WI38 (cell line): ENCODE measurements around the gene F8A2.
"Not testable (repeated sequence)": the region's sequence is repeated elsewhere in the genome, so short reads cannot be mapped to it uniquely, and the experiment has no call there.

Experiments
- H3K4me3 ChIP-seq: 2 replicates; pipeline ENCODE4 v1.5.1; 2011; ENCODE audit warnings: low read depth, mild to moderate bottlenecking, control low read depth, low read length
- TF ChIP-seq, protein P1 (sequence below): IDR thresholded peaks from 2 replicates; pipeline ENCODE4 v1.5.1; 2012; ENCODE audit warnings: low read depth, mild to moderate bottlenecking, control low read depth, low read length

Gene F8A2

DNA sequence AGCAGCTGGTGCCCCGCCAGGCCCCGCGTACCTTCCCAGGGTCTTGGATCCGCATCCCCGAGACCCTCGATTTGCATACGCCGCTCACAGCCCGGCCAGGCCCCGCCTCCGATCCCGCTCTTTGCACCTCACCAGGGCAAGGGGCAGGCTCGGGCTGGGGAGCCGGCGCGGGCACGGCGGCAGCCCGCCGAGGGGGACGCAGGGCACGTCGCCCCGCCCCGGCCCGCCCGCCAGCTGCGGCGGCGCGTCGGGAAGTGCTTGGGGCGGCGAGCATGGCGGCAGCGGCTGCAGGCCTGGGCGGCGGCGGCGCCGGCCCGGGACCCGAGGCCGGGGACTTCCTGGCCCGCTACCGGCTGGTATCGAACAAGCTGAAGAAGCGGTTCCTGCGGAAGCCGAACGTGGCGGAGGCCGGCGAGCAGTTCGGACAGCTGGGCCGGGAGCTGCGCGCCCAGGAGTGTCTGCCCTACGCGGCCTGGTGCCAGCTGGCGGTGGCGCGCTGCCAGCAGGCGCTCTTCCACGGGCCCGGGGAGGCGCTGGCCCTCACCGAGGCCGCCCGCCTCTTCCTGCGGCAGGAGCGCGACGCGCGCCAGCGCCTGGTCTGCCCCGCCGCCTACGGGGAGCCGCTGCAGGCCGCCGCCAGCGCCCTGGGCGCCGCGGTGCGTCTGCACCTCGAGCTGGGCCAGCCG is at the start of gene F8A2:
Gene F8A2, plus strand, starts transcription at position 253 of the 686 bp plus-strand sequence. Its CDS starts 20 bp downstream, at position 273.
- not testable (repeated sequence) for H3K4me3 ChIP-seq

DNA sequence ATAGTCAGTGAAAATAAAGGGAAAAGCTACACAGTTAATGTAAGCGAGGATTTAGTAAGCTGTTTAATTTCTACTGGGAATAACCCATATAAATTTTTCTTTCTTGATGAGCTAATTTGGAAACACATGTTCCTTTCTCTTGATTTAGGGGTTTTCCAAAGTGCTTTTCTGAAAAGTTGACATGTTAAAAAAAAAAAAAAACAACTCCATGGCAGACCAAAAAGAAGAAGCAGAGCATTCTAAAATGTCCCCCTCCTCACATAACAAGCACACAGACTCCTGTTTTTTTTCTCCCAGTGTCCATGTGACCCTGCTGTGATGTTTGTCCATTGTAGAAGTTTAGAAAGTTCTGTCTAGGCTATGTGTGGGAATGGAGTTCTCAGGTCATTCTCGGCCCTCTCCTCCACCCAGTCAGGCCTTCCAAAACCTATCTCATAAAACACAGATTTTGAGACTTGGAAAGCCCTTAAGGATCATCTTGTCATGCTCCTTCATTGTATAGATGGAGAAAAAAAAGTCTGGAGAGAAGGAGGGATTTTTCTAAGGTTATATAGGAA is 48.3 kb upstream of the F8A2 start:
- no peak overlapping the region for H3K4me3 ChIP-seq
- TF ChIP-seq, protein P1, sequence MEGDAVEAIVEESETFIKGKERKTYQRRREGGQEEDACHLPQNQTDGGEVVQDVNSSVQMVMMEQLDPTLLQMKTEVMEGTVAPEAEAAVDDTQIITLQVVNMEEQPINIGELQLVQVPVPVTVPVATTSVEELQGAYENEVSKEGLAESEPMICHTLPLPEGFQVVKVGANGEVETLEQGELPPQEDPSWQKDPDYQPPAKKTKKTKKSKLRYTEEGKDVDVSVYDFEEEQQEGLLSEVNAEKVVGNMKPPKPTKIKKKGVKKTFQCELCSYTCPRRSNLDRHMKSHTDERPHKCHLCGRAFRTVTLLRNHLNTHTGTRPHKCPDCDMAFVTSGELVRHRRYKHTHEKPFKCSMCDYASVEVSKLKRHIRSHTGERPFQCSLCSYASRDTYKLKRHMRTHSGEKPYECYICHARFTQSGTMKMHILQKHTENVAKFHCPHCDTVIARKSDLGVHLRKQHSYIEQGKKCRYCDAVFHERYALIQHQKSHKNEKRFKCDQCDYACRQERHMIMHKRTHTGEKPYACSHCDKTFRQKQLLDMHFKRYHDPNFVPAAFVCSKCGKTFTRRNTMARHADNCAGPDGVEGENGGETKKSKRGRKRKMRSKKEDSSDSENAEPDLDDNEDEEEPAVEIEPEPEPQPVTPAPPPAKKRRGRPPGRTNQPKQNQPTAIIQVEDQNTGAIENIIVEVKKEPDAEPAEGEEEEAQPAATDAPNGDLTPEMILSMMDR, result no peak

DNA sequence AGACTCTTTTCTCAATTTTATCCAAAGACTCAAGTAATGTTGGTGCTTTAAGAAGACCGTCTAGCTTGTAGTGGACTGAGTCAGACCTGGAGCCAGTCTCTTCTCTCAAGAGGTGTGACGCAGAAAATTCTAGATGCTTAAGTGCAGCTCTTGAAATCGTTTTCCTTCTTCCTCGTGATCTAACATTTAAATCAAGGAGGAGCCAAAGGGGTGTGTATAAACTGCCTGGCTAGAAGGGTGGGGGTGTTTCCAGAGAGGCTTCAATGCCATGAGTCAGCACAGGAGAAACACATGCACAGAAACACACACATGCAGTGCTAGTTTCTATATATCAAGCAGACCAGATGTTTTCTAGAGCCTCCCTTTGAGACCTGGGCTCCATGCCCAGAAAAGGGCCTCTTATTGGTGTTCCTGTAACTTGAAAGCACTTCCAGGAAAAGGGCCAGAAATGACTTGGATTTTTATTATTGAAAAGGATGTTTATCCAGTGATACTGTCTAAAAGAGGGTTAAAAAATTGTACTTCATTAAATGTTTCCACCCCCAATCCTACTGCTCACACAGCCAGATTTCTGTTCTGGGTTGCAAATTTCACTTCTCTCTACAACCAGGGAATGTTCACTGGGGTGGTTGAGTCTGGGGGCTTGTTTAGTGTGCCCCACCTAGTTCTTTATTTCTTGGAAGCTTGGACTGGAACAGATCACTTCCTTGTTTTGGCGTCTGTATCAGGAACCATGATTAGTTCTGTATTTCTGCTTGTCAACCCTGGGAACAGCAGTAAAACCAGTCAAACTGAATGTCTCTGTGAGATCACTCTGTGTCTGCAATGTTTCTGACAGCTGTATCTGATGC is 47.2 kb upstream of the F8A2 start, which contains the start of gene CLIC2:
Gene CLIC2, minus strand, starts transcription at position 129 of the 851 bp plus-strand sequence. CDS start 187 bp downstream, outside the sequence.
- H3K4me3 ChIP-seq, result no peak within 1 kb of the TSS
- TF ChIP-seq, protein P1, result no peak

DNA sequence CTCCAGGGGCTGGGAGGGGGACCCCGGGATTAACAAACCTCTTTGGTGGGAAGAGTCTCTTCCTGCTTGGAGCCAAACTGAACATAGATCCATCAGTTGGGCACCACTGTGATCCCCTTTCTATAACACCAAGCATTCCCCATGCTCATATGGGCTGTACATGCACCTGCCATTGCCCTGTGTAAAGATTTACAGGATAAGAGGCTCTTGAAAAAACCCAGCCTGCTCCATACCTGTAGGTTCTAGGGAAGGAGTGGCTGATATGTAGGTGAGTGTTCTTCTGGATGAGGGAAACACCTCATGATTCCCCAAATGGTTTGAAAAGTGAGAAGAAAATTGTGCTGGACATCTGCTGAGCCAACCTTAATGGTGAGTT is 46.6 kb upstream of the F8A2 start:
- H3K4me3 ChIP-seq, result not testable (repeated sequence)

DNA sequence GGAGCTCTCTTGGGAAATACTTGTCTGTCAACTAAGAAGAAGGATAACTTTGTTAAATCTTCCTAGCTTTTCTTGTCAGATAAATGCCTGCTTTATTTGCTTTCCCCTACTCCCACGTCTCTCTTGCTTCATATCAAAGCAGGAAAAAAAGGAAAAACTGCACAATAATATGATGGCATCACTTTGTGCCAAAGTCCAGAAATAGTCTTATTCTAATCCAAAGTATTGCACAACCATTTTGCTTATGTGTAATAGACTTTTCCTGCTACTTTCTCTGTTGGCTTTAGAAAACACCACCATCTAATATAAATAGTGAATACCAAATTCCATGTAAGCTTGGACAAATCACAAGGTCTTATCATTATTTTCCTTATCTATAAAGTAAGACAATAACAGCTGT is 36.2 kb upstream of the F8A2 start:
- not testable (repeated sequence) for H3K4me3 ChIP-seq

DNA sequence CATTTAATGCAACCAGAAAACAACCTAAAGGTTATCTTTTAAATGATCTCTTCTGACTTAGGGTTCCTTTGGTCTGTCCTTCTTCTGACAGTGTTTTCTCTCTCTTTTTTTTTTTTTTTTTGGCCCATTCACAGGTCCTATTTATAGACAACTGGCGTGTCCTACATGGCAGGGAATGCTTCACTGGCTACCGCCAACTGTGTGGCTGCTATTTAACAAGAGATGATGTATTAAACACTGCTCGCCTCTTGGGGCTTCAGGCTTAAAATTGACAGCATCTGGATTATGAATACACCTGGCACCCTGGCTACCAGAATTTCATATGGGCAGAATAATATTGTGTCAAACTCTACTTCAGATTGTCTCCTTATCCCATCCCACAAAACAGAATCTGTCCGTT is 32.4 kb upstream of the F8A2 start:
- not testable (repeated sequence) for H3K4me3 ChIP-seq

DNA sequence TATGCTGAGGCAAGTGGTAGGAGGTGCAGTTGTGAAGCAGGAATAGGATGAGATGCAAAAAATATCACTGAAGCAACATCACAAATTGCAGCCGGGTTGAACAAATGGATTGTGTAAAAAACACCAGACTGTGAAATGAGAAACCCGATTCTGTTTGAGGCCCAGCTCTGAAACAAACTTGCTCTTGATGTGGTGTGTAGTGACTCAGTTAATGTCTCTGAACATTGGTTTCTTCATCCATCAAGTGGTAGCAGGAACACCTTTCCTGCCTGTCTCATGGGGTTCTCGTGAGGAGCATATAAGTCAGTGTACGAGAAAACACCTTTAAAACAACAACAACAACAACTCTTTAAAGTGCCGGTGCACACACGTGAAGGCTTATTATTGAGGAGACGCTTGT is 18.2 kb upstream of the F8A2 start:
- not testable (repeated sequence) for H3K4me3 ChIP-seq

DNA sequence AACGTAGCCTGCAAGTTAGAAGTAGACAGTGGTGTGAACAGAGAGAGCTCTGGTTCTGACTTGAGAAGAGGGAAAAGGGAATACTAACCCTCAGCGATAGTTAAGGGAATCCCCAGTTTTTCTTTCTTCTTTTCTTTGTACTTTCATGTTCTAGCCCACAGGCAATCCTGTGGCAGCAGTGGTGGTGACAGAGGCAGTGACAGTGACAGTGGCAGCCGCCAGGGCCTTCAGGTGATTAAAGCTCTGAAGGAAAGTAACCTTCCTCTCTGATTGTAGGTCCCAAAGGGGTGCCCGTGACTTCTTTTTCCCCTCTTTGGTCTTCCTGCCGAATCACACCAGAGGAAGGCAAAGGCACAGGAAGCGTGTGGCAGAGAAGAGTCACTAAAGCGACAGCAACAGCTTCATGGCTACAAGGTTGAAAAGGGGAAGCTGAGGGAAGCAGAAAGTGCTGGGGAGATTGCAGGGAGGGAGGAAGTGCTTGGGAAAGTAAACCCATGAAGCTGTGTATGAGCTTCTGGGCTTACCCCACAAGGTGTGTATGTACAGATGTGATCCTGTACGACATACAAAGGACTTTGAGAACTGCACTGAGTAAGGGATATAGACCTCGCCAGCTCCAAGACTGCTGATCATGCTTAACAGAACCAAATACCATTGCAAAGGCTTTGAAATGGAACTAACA is 8.0 kb upstream of the F8A2 start:
- not testable (repeated sequence) for H3K4me3 ChIP-seq

DNA sequence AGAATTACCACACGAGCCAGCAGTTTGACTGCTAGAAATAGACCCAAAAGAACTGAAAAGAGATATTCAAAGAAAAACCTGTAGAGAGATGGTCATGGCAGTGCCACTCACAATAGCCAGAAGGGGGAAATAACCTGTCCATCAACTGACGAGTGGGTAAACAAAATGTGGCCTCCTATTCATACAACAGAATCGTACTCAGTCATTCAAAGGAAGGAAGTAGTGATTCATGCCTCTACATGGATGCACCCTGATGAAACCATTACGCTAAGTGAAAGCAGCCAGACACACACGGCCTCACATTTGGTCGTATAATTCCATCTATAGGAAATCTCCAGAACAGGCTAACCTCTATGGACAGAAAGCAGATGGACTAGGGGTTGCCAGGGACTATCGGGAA is 2.1 kb upstream of the F8A2 start:
- H3K4me3 ChIP-seq, result not testable (repeated sequence)

DNA sequence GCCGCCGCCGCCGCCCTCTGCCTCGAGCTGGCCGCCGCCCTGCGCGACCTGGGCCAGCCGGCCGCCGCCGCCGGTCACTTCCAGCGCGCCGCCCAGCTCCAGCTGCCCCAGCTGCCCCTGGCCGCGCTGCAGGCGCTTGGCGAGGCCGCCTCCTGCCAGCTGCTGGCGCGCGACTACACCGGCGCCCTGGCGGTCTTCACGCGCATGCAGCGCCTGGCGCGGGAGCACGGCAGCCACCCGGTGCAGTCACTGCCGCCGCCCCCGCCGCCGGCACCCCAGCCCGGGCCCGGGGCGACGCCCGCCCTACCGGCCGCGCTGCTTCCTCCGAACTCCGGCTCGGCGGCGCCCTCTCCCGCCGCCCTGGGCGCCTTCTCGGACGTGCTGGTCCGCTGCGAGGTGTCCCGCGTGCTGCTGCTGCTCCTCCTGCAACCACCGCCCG is 653 bp downstream of the F8A2 start:
- H3K4me3 ChIP-seq, result not testable (repeated sequence)

DNA sequence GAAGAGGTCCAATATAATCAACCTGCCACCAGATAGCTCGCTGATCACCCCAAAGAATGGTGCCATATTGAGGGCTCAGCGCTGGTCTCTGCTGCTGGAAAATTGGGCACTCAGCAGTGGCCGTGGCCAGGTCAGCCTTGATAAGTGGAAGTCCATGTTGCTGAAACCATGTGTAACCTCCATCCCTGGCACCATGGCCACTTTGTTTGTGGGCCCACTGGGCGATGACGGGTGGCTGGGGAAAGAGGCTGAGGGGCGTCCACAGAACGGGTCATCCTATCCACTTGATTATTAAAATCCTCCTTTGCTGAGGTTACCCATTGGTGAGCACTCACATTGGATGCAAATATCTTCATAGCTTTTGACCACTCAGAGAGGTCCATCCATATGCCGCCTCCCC is 7.7 kb downstream of the F8A2 start:
- H3K4me3 ChIP-seq, result no peak overlapping the region
- TF ChIP-seq, protein P1, result no peak

DNA sequence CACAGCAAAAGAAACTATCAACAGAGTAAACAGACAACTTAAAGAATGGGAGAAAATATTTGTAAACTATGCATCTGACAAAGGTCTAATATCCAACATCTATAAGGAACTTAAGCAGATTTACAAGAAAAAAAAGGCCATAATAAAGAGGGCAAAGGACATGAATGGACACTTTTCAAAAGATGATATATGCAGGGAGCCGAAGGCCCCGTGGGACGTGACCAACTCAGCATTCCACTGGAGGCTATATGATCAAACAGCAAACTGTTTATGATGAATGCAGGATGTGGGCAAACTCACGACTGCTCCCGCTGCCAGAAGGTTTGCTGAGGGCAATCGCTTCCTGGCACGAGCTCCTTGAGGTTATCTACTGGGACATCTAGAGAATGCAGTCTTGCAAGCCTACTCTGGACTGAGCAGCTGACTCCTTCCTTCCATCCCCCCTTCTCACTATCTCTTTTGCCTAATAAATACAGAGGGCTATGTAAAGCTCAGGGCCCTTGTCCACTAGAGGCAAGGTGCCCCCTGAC is 12.9 kb downstream of the F8A2 start:
- not testable (repeated sequence) for H3K4me3 ChIP-seq
